ELF-1 (cell line): ENCODE measurements around the gene PIK3CG.

ENCODE experiments used
- DNase-seq: peaks from one replicate; pipeline ENCODE4 v3.0.0-alpha.2; 2016; ENCODE audit warnings: low read depth, low spot score

PIK3CG gene

DNA sequence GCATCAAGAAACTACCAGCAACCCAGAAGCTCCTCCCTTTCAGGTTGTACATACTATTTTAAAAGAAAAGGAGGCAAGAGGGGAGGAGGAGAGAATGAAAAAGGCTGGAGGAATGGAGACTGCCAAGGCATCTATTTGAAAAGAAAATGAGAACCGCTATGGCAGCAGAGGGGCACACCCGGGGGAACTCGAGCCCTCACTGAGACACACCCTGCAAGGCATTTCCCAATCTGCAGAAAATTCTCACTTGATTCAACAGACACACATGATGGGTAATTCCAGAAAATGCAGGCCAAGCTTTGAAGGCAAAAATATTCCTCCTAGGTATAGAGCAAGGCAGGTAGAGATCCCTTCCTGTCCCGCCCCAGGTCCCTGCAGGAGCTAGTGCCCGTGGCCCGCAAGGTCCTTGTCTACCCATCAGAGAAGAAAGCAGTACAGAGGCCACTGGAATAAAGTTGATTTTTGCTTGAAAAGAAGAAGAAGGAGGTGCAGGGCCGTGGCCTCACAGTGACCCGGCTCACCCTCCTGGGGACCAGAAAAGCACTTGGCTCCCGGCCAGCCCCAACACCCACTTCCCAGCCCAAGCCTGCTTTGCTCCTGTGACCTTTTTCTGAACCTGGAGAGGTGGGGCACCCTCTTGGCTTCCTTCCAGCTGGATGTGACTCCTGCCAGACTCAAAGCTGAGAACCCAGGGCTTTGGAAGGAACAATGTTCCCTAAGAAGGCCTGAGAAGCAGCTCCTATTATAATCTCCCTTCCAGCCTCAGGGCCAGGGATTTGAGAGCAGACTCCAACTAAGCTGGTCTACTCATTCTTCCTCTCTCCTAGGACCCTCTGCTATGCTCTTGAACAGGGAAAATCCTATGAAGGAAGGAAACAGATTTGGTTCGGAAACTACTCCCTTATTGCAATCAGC is 6.2 kb upstream of the PIK3CG start:
- DNase-seq: no peak

DNA sequence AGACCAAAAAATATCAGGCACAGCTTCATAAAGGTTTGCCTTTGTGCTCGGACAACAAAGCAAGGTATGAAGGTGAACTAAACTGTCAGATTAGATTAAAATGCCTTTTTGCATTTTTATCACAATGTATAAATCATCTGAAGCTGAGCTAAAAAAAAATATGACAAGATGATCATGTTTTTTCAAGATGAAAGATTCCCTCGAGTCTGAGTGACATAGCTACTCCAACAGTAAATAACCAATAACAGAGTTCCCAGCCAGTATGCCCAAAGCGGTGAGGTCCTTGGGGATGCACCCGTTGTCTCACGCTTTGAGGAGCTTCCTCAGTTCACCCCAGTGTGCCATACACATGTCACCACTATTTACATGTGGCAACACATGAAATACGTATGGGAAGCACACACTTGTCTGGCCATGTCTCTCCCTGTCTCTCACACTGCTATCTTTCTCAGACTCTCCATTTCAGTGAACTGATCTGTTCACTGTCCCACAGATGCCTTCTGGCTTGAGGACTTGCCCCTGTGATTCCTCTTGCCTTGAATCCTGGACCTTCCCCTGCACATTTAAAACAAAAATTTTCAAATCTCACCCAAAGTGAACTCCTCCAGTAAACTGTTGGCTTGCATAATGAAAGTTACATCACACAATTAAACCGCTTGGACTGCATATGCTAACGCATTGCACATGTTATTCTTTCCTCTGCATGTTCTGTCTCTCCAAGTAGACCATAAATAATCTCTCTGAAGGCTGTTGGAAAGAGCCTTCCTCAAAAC is 2.6 kb upstream of the PIK3CG start:
- DNase-seq: no peak

DNA sequence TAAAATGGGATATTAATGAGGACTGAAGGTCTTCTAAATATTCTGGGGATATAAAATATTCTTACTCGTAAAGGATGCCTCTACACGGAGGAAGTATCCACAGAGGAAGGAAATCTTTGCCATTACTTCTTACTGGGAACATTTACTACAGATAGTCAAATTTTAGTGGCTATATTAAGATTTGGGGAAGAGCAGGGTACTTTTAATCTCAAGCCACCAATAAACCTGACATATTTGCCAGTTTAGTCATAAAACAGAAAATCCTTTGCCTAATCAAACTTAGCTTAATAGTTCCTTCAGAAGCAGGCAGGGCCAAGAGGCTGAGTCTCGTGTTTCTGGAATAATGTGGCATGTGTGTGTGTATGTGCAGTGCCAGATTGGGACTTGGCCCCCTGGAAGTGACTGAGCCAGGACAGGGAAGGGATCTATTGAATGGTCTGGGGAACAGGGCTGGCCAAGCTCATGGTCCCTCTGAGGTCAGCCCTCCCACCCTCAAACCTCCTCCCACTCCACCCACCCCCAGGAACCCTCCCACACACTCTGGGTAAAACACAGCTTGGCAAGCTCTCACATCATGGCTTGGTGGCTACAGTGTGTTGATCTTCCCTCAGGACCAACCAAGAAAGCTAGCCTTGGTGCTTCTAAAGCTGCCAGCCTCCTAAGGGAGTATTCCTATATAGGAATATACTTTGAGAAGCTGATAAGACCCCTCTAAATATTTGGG is 1.6 kb upstream of the PIK3CG start:
- DNase-seq: no peak

DNA sequence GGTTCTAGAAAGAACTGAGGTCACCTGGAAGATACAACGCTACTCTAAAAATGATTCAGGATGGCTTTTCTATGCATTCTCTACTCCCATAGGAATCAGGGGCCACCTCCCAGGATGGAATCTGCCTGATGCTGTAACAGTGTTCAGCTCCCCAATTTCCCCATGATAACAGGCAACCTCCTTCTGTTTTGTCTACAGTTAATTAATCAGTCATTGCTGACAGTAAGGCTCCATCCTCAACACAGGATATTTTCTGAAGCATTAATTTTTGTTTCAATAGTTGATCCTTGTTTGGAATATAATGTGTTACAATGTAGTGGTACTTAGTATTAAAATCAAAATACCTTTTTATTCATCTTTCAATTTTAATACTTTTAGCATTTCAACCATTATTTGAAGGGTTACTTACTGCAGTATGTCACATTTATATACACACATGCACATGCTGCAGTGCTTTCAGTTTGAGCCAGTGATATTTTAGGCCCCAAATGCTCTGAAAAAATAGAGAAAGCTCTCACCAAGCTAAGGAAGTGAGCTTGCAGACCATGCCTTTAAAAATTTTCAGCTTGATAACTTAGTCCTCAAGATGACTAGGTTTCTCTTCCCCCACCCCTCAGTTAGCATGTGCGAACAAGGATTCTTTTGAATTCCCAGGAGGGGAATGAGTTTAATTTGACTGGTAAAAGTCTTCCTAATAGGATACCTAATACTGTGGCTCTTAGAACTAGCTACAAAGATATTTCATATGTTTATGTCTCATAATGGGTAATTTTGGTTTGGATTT is 592 bp upstream of the PIK3CG start:
- no peak for DNase-seq

DNA sequence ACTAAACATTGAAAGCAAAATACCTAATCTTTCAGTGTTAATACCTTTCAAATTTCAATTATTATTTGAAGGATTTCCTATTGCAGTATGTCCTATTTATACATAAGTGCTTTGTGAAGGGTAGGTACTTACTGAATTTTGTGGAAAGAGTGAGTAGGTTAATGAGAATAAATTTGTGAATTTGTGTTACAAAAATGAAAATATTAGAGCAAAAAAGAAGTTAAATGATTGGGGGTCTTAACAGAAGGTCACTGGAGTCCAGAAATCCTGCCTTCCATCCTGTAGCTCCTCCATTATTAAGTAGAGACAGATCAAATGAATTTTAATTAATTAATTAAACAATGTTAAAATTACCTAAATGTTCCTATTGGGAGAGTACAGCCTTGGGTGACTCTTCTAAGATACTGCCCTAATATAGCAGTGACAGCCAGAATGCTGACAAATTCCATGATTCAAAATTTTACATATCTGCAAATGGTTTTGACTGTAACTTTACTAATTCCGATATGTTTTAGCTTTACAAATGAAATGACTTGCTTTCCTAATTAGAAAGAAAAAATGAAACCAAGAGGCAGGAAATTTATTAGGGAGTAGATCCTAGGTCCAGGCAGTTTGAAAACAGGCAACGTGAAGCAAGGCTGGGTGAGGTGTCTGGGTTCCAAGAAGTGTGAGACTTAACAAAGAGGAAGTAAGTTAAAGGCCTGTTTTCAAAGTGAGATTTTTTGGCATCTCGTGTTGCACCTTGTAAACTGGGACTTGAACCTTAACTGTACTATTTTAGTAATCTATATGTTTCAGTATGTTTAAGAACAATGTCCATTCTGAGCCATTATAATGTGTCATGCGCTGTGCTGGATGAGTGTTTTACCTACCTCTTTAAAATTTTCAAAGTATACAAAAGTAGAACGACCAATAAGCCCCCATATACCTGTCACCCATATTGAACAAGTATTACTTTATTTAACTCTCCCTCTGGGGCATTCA is 1.5 kb downstream of the PIK3CG start:
- DNase-seq: no peak

DNA sequence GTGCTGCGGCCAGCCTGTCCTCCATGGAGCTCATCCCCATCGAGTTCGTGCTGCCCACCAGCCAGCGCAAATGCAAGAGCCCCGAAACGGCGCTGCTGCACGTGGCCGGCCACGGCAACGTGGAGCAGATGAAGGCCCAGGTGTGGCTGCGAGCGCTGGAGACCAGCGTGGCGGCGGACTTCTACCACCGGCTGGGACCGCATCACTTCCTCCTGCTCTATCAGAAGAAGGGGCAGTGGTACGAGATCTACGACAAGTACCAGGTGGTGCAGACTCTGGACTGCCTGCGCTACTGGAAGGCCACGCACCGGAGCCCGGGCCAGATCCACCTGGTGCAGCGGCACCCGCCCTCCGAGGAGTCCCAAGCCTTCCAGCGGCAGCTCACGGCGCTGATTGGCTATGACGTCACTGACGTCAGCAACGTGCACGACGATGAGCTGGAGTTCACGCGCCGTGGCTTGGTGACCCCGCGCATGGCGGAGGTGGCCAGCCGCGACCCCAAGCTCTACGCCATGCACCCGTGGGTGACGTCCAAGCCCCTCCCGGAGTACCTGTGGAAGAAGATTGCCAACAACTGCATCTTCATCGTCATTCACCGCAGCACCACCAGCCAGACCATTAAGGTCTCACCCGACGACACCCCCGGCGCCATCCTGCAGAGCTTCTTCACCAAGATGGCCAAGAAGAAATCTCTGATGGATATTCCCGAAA is 2.7 kb downstream of the PIK3CG start:
- no peak for DNase-seq

DNA sequence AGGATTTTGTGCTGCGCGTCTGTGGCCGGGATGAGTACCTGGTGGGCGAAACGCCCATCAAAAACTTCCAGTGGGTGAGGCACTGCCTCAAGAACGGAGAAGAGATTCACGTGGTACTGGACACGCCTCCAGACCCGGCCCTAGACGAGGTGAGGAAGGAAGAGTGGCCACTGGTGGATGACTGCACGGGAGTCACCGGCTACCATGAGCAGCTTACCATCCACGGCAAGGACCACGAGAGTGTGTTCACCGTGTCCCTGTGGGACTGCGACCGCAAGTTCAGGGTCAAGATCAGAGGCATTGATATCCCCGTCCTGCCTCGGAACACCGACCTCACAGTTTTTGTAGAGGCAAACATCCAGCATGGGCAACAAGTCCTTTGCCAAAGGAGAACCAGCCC is 3.3 kb downstream of the PIK3CG start:
- DNase-seq: no peak

DNA sequence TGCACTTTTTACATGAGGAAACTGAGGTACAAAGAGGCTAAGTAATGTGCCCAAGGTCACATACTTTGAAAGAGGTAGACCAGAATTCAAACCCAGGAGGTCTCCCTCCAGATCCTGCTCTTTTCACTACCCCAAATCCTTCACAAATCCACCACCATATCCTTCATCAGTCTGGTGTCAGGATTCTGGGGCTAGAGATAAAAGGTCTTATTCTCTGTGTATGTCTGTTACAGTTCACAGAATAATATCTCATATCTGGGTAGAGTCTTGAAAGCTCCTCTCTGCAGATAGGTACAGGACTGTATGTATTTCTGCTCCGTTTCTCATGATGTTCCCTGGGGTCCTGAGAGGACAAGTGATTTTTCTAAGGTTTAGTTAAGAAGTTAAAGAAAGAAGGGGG is 4.9 kb downstream of the PIK3CG start:
- no peak for DNase-seq

DNA sequence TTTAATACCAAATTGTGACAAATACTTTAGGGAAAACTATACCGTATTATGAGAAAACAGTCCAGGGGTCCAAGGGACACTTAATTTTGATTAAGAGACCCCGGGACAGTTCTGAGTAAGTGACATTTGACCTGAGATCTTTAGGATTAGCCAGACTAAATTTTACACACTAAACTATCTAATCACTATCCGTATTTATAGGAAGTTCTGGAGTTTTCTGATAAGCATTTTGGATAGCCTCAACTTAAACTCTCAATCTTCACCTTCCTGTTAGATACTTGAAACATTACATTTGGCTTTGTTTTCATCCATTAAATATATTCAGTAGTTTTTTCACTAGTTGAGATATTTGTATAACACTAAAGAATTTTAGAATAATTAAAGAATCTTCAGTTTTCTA is 5.4 kb downstream of the PIK3CG start:
- DNase-seq: no peak

DNA sequence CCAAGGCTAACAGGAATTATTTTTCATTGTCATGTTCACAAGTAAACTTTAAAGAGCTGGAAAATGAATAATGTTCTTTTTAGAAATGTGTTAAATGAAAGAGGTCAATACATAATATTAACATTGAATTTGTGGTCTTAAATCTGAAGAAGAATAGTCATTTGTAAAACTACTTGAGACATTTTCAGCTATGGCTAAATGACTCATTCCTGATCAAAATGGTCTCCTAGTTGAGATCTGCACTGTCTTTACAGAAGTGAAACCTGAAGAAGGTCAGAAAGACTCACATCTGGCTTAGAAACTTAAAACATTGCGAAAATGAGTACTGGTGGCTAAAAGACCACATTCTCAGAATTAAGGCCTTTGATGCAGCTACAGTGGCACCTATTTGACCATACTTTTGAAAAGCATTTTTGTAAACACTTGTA is 5.9 kb downstream of the PIK3CG start:
- no peak for DNase-seq

DNA sequence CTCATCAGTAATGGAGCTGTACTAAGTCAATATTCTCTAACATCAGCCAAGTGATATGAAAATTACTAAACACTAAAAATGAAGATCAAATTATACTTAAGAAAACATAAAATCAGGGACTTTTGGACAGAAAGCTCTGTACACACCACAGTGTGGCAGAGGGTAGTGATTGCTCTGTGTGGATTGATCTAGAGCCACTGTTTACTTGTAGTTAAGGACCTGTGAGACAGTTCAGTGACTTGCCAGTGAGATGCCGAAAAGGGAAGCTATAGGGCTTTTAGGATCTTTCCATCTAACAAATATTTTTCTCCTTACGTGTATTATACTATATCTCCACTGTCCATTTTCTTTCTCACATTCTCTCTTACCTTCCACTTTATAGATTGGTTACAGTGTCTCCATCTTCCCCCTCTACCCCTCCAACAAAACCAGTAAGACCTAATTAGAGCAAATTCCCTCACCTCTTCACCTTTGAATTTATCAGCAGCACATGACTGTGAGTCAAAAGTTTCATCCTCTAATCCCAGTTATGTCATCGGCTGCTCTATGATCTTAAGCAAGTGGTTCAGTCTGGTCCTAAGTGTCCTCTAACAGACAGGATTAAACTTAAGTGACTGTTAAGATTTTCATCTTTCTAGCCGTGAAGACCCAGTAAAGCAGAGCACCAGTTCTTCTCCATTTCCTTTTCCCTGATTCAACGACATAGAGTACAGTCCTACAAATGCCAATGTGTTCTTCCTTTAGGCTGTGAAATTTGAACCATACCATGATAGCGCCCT is 6.9 kb downstream of the PIK3CG start:
- DNase-seq: no peak

DNA sequence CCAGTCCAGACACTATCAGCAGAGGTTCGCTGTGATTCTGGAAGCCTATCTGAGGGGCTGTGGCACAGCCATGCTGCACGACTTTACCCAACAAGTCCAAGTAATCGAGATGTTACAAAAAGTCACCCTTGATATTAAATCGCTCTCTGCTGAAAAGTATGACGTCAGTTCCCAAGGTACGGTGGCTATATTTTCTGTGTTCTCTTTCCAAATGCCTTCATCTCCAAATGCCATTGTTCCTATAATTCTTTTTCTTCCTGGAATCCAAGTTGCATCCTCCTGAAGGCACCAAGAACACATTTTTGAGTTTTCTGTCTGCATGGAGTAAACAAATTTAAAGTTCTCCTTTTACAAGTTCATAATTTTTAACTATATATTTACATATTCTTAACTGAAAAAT is 7.7 kb downstream of the PIK3CG start:
- no peak for DNase-seq

DNA sequence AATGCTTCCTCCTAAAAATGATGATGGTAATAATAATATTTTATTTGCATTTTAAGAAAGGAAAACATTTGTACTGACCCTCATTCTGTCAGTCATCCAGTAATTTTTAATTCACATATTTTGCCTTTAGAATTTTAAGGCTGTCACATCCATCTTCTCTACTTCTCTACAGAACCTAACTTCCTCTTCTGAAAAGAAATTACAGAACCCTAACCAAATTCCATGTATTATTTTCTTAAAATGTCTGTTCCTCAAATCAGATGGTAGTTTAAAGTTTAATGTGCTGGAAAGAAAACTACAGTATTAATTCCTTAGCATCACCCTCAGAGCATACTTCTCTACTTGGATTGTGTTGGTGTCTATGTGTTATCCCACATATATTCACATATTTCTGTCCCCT is 9.0 kb downstream of the PIK3CG start:
- no peak for DNase-seq

DNA sequence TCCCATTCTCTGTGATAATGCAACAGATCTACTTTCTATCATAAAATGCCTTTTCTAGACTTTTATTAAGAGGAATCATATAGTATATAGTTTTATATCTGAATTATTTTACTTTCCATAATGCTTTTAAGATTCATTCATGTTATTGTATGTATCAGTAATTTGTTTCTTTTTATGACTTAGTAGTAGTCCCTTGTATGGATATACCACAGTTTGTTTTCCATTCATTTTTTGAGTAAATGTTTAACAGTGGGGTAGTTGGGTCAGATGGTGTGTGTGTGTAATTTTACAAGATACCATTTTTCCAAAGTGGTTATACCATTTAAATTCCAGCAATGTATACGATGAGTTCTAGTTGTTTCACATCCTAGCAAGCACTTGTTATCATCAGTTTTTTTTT is 10.4 kb downstream of the PIK3CG start:
- DNase-seq: no peak

DNA sequence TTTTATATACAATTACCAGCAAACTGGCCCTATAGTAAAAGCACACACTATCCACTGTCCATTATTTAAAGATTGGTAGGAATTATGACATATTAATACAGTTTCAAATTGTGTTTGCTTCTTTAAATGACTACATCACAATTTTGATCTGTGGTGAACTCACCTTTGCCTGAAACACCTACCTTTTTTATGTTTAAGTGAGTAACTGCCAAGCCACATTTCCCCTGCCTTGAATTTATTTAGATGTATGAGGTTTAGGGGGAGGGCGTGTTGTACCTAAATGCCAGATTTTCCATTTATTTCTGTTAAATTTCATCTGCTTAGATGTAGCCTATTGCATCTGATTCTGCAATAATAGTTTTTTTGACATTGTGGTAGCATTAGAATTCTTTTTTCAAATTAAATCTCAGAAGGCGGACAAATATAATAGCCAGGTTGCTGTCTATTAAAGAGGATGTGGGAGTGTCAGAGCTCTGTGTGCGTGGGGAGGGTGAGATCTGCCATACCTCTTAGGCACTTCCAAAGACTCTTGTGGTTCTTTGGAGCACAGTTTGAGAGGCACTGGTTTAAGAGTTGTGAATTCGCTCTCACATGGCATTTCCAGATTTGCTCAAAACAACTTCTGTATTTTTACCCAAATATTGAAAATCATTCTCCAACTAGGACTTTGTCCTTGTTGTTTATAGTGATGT is 13.8 kb downstream of the PIK3CG start:
- no peak for DNase-seq

DNA sequence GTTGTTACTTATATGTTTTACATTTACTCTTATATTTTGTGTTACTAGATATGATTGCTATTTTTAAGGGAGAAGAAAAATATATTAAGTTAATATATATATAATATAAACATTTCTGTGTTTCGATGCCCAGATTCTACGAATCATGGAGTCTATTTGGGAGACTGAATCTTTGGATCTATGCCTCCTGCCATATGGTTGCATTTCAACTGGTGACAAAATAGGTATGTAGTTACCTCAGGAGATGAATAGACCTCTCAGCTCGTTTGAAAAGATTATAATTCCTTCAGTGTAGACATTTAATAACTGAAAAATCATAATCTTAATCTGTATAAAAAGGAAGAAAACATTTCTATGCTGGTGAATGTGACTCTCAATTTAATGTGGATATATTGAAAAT is 16.9 kb downstream of the PIK3CG start:
- no peak for DNase-seq

DNA sequence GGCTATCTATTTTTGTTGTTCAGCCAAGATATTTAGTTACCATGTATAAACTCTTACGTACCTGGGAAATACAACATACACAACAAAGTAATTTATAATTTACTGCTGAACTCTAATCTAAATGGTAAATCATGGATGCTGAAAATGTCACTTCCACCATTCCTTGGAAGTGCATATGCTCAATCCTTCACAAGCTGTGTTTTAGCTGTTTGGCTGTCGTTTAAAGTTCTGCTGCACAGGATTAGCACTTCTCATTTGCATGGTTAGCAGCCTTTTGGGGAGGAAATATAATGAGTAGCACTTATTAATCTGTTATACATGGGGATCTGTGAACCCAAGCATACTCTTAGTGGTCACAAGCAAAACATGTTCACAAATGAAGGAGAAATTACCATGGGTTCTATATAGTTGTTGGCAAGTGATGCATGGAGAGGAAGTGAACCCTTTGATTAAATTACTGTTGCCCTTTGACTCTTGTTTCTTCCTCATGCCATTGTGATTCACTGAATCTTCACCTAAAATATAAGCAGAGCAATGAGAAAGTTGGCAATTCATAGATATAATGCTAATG is 18.5 kb downstream of the PIK3CG start:
- no peak for DNase-seq

DNA sequence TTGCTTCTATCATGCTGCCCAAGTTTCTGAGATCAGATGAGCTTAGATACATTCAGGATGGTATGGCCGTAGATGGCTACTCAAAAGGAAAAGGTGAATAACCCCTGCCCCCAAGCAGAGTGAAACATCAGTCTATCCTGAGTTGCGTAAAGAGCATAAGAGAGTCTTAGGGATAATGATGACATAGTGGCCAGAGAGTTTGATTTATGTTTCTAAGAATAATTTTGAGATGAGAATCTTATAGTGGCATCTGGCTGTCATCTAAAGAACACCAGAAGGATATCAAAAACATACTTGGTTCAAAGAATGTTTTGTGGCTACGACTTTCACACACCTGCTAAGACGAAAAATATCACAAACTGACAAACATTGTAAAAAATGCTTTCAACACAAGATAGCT is 20.6 kb downstream of the PIK3CG start:
- no peak for DNase-seq
